KMS-11 (cell line): Measurements from ENCODE around the gene ARHGAP31.
"Not testable (repeated sequence)": the region's sequence is repeated elsewhere in the genome, so short reads cannot be mapped to it uniquely, and the experiment has no call there.

Experiments
- H2AFZ ChIP-seq: fragments of 200-600 bp; sonication (generic); 2 replicates; pipeline ENCODE4 v1.6.1; 2016; ENCODE audit warnings: antibody characterized with exemption, mixed run types, low read depth
- H3K27ac ChIP-seq: fragments of 200-600 bp; sonication (generic); 2 replicates; pipeline ENCODE4 v1.6.1; 2016; ENCODE audit warnings: mild to moderate bottlenecking, mixed run types
- H3K27me3 ChIP-seq: fragments of 200-600 bp; sonication (generic); 2 replicates; pipeline ENCODE4 v1.6.1; 2017; ENCODE audit warnings: mild to moderate bottlenecking, low read depth, mixed run types, moderate library complexity; ENCODE audit not compliant: insufficient read depth
- H3K36me3 ChIP-seq: fragments of 200-600 bp; sonication (generic); 2 replicates; pipeline ENCODE4 v1.6.1; 2017; ENCODE audit warnings: mild to moderate bottlenecking, mixed run types; ENCODE audit not compliant: insufficient read depth
- H3K4me1 ChIP-seq: fragments of 200-600 bp; sonication (generic); 2 replicates; pipeline ENCODE4 v1.6.1; 2016; ENCODE audit warnings: mild to moderate bottlenecking, low read depth, mixed run types; ENCODE audit not compliant: poor library complexity, severe bottlenecking
- H3K4me2 ChIP-seq: fragments of 200-600 bp; sonication (generic); 2 replicates; pipeline ENCODE4 v1.7.0; 2016; ENCODE audit warnings: mild to moderate bottlenecking, mixed run types
- H3K4me3 ChIP-seq: fragments of 200-600 bp; sonication (generic); IDR thresholded peaks from 2 replicates; pipeline ENCODE4 v1.6.1; 2017; ENCODE audit warnings: low read depth, low read length, mixed read lengths; ENCODE audit not compliant: insufficient read depth
- H3K79me2 ChIP-seq: fragments of 200-600 bp; sonication (generic); 2 replicates; pipeline ENCODE4 v1.6.1; 2016; ENCODE audit warnings: low read depth, mixed run types; ENCODE audit not compliant: insufficient read depth
- H3K9ac ChIP-seq: fragments of 200-600 bp; sonication (generic); 2 replicates; pipeline ENCODE4 v1.6.1; 2016; ENCODE audit warnings: mild to moderate bottlenecking, mixed run types
- H4K20me1 ChIP-seq: fragments of 200-600 bp; sonication (generic); 2 replicates; pipeline ENCODE4 v1.6.1; 2016; ENCODE audit warnings: mild to moderate bottlenecking, mixed run types; ENCODE audit not compliant: insufficient read depth
- CTCF ChIP-seq: fragments of 200-600 bp; sonication (generic); conservative IDR thresholded peaks from 2 replicates; pipeline ENCODE4 v1.6.1; 2017; ENCODE audit warnings: low read depth, mild to moderate bottlenecking, antibody characterized with exemption, low read length, moderate library complexity, mixed read lengths

The ARHGAP31 gene

GRCh38 chr3:119302697-119303551 lies 8.7 kb downstream of the ARHGAP31 start:
- Histone ChIP-seq H2AFZ (no peak overlapping the region), H3K4me3 (no peak overlapping the region), H3K9ac (no peak overlapping the region), H3K4me1 (peaks cover 10% of the 10 kb centered on the region), H3K27me3 (no peaks in the 10 kb centered on the region), H3K36me3 (no peaks in the 10 kb centered on the region), H3K79me2 (no peaks in the 10 kb centered on the region), H3K4me2 (no peak overlapping the region), H3K27ac (no peak overlapping the region), H4K20me1 (no peaks in the 10 kb centered on the region)
- no peak for TF ChIP-seq CTCF

GRCh38 chr3:119304201-119304713 lies 10.1 kb downstream of the ARHGAP31 start:
- Histone ChIP-seq H3K79me2 (no peaks in the 10 kb centered on the region), H3K27me3 (no peaks in the 10 kb centered on the region), H4K20me1 (no peaks in the 10 kb centered on the region), H2AFZ (no peak overlapping the region), H3K36me3 (no peaks in the 10 kb centered on the region), H3K27ac (no peak overlapping the region), H3K9ac (no peak overlapping the region), H3K4me2 (no peak overlapping the region), H3K4me3 (no peak overlapping the region), H3K4me1 (no peaks in the 10 kb centered on the region)
- no peak for TF ChIP-seq CTCF

GRCh38 chr3:119305286-119305685 lies 11.1 kb downstream of the ARHGAP31 start:
- no peaks in the 10 kb centered on the region for H4K20me1 ChIP-seq
- H3K27me3 ChIP-seq: no peaks in the 10 kb centered on the region
- no peaks in the 10 kb centered on the region for H3K79me2 ChIP-seq
- no peak overlapping the region for H3K9ac ChIP-seq
- H3K27ac ChIP-seq: no peak overlapping the region
- no peak for TF ChIP-seq CTCF
- H2AFZ ChIP-seq: no peak overlapping the region
- no peaks in the 10 kb centered on the region for H3K36me3 ChIP-seq
- no peak overlapping the region for H3K4me2 ChIP-seq
- no peak overlapping the region for H3K4me3 ChIP-seq
- H3K4me1 ChIP-seq: no peaks in the 10 kb centered on the region

- not testable (repeated sequence) for H3K79me2 ChIP-seq, H3K4me1 ChIP-seq, H4K20me1 ChIP-seq, H3K9ac ChIP-seq, H3K27ac ChIP-seq, H2AFZ ChIP-seq, H3K27me3 ChIP-seq, H3K4me2 ChIP-seq, H3K4me3 ChIP-seq, H3K36me3 ChIP-seq
These were observed 12.2 kb downstream of the ARHGAP31 start for GRCh38 chr3:119306378-119306777.

- no peak overlapping the region for H3K27ac ChIP-seq
- no peaks in the 10 kb centered on the region for H3K4me1 ChIP-seq
- H3K4me3 ChIP-seq: no peak overlapping the region
- no peaks in the 10 kb centered on the region for H4K20me1 ChIP-seq
- no peak overlapping the region for H2AFZ ChIP-seq
- no peaks in the 10 kb centered on the region for H3K79me2 ChIP-seq
- TF ChIP-seq CTCF: no peak
- H3K27me3 ChIP-seq: no peaks in the 10 kb centered on the region
- no peaks in the 10 kb centered on the region for H3K36me3 ChIP-seq
- no peak overlapping the region for H3K9ac ChIP-seq
- H3K4me2 ChIP-seq: no peak overlapping the region
These were observed 14.2 kb downstream of the ARHGAP31 start for GRCh38 chr3:119308355-119308754.
